WTC11 (cell line): ENCODE results near the gene SNX19. TPM values are rescaled to one million over a fixed set of nuclear protein-coding genes. Genes with fewer than 3 reads are reported as not detected.

Experiments used
- ATAC-seq: fragments of 200-7000 bp; cut with Tn5 transposase; 2 replicates; pipeline ENCODE4 v1.10.0; 2021; ENCODE audit warnings: mild to moderate bottlenecking, moderate library complexity
- CTCF ChIA-PET: fragments of 300-600 bp; sonication (Branson Sonifier 250); formaldehyde crosslinking; loops from one replicate; lab custom pipeline; 2021; ENCODE audit warnings: antibody characterized with exemption; lab: Charles Lee
- POLR2A ChIA-PET: fragments of 350-600 bp; sonication (Branson Sonifier 250); formaldehyde crosslinking; loops from one replicate; lab custom pipeline; 2021; ENCODE audit warnings: antibody characterized with exemption; lab: Charles Lee
- DNase-seq: peaks from one replicate; pipeline ENCODE4 v3.0.0; 2021; ENCODE audit warnings: low spot score
- H3K27ac Mint-ChIP-seq: 2 replicates; pipeline ENCODE4 v1.8.0; 2021; ENCODE audit warnings: mixed read lengths
- H3K27me3 Mint-ChIP-seq: 2 replicates; pipeline ENCODE4 v1.8.0; 2021; ENCODE audit warnings: low read depth, mild to moderate bottlenecking, moderate library complexity, mixed read lengths
- H3K36me3 Mint-ChIP-seq: 2 replicates; pipeline ENCODE4 v1.8.0; 2021; ENCODE audit warnings: mixed read lengths
- H3K4me1 Mint-ChIP-seq: 2 replicates; pipeline ENCODE4 v1.8.0; 2022; ENCODE audit warnings: mixed read lengths
- H3K4me3 Mint-ChIP-seq: 2 replicates; pipeline ENCODE4 v1.8.0; 2021; ENCODE audit warnings: mild to moderate bottlenecking, moderate library complexity, mixed read lengths
- H3K9me3 Mint-ChIP-seq: 2 replicates; pipeline ENCODE4 v1.8.0; 2021; ENCODE audit warnings: mixed read lengths
- AFF4 ChIP-seq: sonication (generic); formaldehyde crosslinking; IDR thresholded peaks from 2 replicates; pipeline ENCODE4 v1.8.1; 2023; ENCODE audit warnings: mild to moderate bottlenecking, missing genetic modification reagents, borderline replicate concordance
- ATF2 ChIP-seq: sonication (generic); formaldehyde crosslinking; IDR thresholded peaks from 2 replicates; pipeline ENCODE4 v1.8.1; 2022; ENCODE audit warnings: low read depth, missing genetic modification reagents, borderline replicate concordance
- ATF3 ChIP-seq: sonication (generic); formaldehyde crosslinking; conservative IDR thresholded peaks from 2 replicates; pipeline ENCODE4 v1.8.1; 2022; ENCODE audit warnings: mild to moderate bottlenecking, missing genetic modification reagents
- FOXK1 ChIP-seq: sonication (generic); formaldehyde crosslinking; IDR thresholded peaks from 2 replicates; pipeline ENCODE4 v1.8.0; 2022; ENCODE audit warnings: mild to moderate bottlenecking, moderate library complexity, missing genetic modification reagents
- FOXP4 ChIP-seq: sonication (generic); formaldehyde crosslinking; IDR thresholded peaks from 2 replicates; pipeline ENCODE4 v1.8.0; 2022; ENCODE audit warnings: mild to moderate bottlenecking, missing genetic modification reagents
- HMGXB4 ChIP-seq: sonication (generic); formaldehyde crosslinking; IDR thresholded peaks from 2 replicates; pipeline ENCODE4 v1.8.1; 2023; ENCODE audit warnings: mild to moderate bottlenecking, moderate library complexity, missing genetic modification reagents
- MAX ChIP-seq: sonication (generic); formaldehyde crosslinking; IDR thresholded peaks from 2 replicates; pipeline ENCODE4 v1.8.0; 2022; ENCODE audit warnings: mild to moderate bottlenecking, missing genetic modification reagents
- NFATC4 ChIP-seq: fragments of 250-450 bp; sonication (Bioruptor Pico); IDR thresholded peaks from 2 replicates; pipeline ENCODE4 v1.9.0; 2021; ENCODE audit warnings: mild to moderate bottlenecking
- NR2C2 ChIP-seq: sonication (generic); formaldehyde crosslinking; IDR thresholded peaks from 2 replicates; pipeline ENCODE4 v1.8.0; 2022; ENCODE audit warnings: mild to moderate bottlenecking, missing genetic modification reagents
- NR3C1 ChIP-seq: sonication (generic); formaldehyde crosslinking; conservative IDR thresholded peaks from 2 replicates; pipeline ENCODE4 v1.8.1; 2023; ENCODE audit warnings: low read depth, mild to moderate bottlenecking, missing genetic modification reagents
- SMAD3 ChIP-seq: sonication (generic); formaldehyde crosslinking; IDR thresholded peaks from 2 replicates; pipeline ENCODE4 v1.8.0; 2022; ENCODE audit warnings: missing genetic modification reagents, mild to moderate bottlenecking, borderline replicate concordance
- SMAD4 ChIP-seq: sonication (generic); formaldehyde crosslinking; IDR thresholded peaks from 2 replicates; pipeline ENCODE4 v1.8.0; 2022; ENCODE audit warnings: mild to moderate bottlenecking, missing genetic modification reagents
- ZMAT4 ChIP-seq: fragments of 250-450 bp; sonication (Bioruptor Pico); IDR thresholded peaks from 2 replicates; pipeline ENCODE4 v1.9.0; 2021; ENCODE audit warnings: mild to moderate bottlenecking
- ZNF263 ChIP-seq: sonication (generic); formaldehyde crosslinking; IDR thresholded peaks from 2 replicates; pipeline ENCODE4 v1.8.1; 2022; ENCODE audit warnings: low read depth, mild to moderate bottlenecking, moderate library complexity, missing genetic modification reagents
- ZNF281 ChIP-seq: sonication (generic); formaldehyde crosslinking; IDR thresholded peaks from 2 replicates; pipeline ENCODE4 v1.8.0; 2023; ENCODE audit warnings: mild to moderate bottlenecking, missing genetic modification reagents
- ZNF317 ChIP-seq: sonication (generic); formaldehyde crosslinking; IDR thresholded peaks from 2 replicates; pipeline ENCODE4 v1.8.1; 2023; ENCODE audit warnings: low read depth, mild to moderate bottlenecking, moderate library complexity, missing genetic modification reagents, borderline replicate concordance
- ZNF423 ChIP-seq: fragments of 250-450 bp; sonication (Bioruptor Pico); IDR thresholded peaks from 2 replicates; pipeline ENCODE4 v2.1.2; 2022; ENCODE audit warnings: mild to moderate bottlenecking, moderate library complexity
- total RNA-seq: library from RNA; stranded (reverse); gene quantifications from 3 replicates; pipeline ENCODE4 v1.2.3, GENCODE V29; 2021

The SNX19 gene
- total RNA-seq, 1 experiment from 2014 or later: 25.2 TPM

GRCh38 chr11:130916238-130916855 lies at the start of gene SNX19 (continued):
- TF ChIP-seq ZMAT4 (no peak), ZNF281 (CRISPR knock-in tag) (peak; percentile 36), FOXP4 (CRISPR knock-in tag) (peak; percentile 87), ZNF263 (CRISPR knock-in tag) (no peak), ZNF423 (CRISPR knock-in tag) (no peak), MAX (CRISPR knock-in tag) (peak; percentile 91), ATF3 (CRISPR knock-in tag) (no peak), AFF4 (peak; percentile 88), NR3C1 (CRISPR knock-in tag) (no peak)
- TF ChIP-seq, all 79 proteins: peak for 34

GRCh38 chr11:130964058-130964792 lies 47.9 kb upstream of the SNX19 start:
- peak; percentile 28; the same call in 1 of the 2 replicates for ATAC-seq
- no peak for TF ChIP-seq SMAD3 (CRISPR knock-in tag)
- TF ChIP-seq FOXK1 (CRISPR knock-in tag): no peak
- no peak for TF ChIP-seq NR2C2 (CRISPR knock-in tag)
- no peak for TF ChIP-seq NFATC4 (CRISPR knock-in tag)
- TF ChIP-seq ZNF317: no peak
- TF ChIP-seq HMGXB4 (CRISPR knock-in tag): no peak
- TF ChIP-seq ATF2 (CRISPR knock-in tag): no peak
- TF ChIP-seq SMAD4 (CRISPR knock-in tag): no peak

More at GRCh38 chr11:130964058-130964792, 47.9 kb upstream of the SNX19 start:
- Mint-ChIP-seq H3K27ac (no peak overlapping the region), H3K9me3 (peaks cover 44% of the 10 kb centered on the region), H3K4me1 (no peaks in the 10 kb centered on the region), H3K27me3 (peaks cover 15% of the 10 kb centered on the region), H3K4me3 (no peak overlapping the region), H3K36me3 (peaks cover 8% of the 10 kb centered on the region)
- ChIA-PET POLR2A (no interaction called here), CTCF (interaction anchor here (0.6 to 1.8 kb wide), 3 partner anchors 15 to 81 kb away, joined by 3 to 8 read pairs (median 5); partner anchors contain the start of gene SNX19)
- no peak for DNase-seq
